AG10803 (cell line): Measurements from ENCODE around the gene GRID2.

ENCODE experiments used
- DNase-seq: peaks from one replicate; pipeline ENCODE4 v3.0.0; 2010; ENCODE audit warnings: low read depth
- H3K4me3 ChIP-seq: 2 replicates; pipeline ENCODE4 v1.5.1; 2011; ENCODE audit warnings: mild to moderate bottlenecking, low read length, control low read depth
- TF ChIP-seq, protein P1 (sequence below): conservative IDR thresholded peaks from 2 replicates; pipeline ENCODE4 v1.5.1; 2011; ENCODE audit warnings: mild to moderate bottlenecking, low read length, control low read depth, inconsistent platforms

Gene GRID2

DNA sequence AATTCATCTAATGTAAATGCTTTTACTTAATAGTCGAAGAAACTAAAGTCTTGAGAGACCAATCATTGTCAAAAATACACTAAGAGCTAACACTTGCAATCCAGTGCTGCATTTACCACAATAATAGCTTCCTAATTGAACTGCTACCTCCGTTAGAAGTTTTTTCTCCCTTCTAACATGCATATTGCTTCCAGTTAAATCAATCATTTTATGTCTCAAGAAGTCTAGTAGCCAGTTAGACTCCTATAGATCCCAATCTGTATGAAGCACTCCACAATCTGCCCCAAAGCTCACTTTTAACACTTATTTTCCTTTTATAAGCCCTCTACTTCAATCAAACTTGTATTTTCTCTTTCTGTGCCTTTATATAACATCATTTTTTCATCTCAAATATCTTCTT, 41.4 kb upstream of the GRID2 start:
- no peak overlapping the region for H3K4me3 ChIP-seq
- TF ChIP-seq, protein P1, sequence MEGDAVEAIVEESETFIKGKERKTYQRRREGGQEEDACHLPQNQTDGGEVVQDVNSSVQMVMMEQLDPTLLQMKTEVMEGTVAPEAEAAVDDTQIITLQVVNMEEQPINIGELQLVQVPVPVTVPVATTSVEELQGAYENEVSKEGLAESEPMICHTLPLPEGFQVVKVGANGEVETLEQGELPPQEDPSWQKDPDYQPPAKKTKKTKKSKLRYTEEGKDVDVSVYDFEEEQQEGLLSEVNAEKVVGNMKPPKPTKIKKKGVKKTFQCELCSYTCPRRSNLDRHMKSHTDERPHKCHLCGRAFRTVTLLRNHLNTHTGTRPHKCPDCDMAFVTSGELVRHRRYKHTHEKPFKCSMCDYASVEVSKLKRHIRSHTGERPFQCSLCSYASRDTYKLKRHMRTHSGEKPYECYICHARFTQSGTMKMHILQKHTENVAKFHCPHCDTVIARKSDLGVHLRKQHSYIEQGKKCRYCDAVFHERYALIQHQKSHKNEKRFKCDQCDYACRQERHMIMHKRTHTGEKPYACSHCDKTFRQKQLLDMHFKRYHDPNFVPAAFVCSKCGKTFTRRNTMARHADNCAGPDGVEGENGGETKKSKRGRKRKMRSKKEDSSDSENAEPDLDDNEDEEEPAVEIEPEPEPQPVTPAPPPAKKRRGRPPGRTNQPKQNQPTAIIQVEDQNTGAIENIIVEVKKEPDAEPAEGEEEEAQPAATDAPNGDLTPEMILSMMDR: no peak
- DNase-seq: no peak

DNA sequence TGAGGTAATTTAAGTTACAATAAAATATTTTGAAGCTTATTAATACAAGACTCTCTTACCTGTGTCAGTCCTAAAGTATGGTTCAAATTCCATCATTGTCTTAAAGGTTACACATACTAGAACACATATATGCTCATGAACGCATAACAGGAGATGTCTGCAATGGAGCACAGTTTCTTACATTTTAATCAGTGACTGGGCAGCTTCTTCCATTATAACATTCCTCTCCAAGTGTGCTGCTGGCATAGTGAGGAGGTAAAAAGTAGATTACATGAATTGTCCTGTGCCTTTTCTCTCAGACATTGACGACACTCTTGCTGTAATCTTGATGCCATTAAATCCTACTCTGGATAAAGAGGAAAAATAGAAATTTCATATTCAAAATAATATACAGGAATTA, 40.8 kb upstream of the GRID2 start:
- no peak for DNase-seq
- TF ChIP-seq, protein P1: no peak
- no peak overlapping the region for H3K4me3 ChIP-seq

DNA sequence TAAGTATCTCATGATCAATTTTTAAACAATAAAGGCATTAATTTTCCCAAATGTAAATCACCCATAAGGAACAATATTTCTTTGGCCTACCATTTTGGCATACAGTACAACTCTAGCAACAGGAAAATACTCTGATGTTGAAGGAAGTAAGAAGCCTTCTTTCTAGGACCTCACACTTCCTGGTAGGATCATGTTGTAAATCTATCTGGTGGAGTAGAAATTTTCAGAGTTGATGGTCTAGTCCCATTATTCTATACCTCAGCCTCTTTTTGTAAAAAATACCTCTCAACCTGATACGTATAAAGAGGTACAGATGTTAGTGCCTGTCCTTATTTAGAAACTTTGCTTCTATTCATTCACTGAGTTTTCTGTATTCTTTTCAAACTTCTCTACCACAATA, 40.2 kb upstream of the GRID2 start:
- TF ChIP-seq, protein P1: no peak
- DNase-seq: no peak
- H3K4me3 ChIP-seq: no peak overlapping the region

DNA sequence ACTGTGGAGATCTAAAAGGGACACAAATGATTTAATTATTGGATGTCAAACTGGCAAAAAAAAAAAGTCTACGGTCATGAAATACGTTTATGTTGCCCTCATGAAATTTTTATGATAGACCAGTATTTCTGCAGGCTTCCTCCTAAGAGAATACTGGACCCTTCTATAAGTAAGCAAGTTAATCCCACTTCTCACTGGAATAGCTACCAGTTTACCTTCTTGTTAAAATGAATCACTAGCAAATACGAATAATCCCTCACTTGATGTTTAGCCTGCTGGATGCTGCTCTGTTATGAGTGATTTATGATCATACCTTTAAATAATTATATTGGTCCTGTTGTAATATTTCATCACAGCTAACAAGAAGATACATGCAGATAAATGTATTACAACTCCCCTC, 39.6 kb upstream of the GRID2 start:
- no peak overlapping the region for H3K4me3 ChIP-seq
- TF ChIP-seq, protein P1: no peak
- no peak for DNase-seq

DNA sequence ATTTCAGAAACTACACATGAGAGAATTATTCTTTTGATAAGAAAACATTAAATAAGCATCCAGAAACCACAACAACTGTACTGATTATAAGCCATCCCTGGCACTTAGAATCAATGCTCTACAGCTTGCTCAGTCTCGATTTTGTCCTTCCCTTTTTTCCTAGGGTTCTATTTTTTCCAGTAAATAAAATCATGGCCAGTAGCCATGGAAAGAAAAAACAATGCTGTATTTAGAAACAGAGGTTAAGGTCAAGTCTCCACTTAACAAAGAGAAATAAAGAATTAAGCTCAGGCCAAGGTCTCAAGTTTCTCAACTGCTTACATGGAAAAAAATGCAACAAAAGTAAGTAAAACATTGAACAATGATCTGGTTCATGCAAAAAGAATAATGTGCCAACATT, 38.7 kb upstream of the GRID2 start:
- no peak overlapping the region for H3K4me3 ChIP-seq
- TF ChIP-seq, protein P1: no peak
- DNase-seq: no peak

DNA sequence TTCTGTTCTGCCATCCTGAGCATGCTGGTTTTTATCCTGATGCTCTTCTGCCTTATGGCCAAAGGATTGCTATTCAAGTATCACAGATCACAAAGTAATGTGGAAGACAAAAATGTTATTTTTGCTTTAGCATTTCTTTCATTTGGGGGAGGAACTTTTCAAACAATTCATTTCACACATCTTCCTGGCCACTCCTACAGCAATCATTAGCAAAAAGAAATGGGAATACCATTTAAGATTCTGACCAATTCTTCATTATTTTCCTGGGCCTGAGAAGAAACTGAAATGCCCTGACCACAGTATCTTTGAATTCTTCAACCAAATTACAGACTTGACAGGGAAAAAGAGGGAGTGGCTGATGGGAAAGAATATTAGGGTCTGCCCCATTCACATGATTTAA, 38.0 kb upstream of the GRID2 start:
- TF ChIP-seq, protein P1: no peak
- DNase-seq: no peak
- no peak overlapping the region for H3K4me3 ChIP-seq

DNA sequence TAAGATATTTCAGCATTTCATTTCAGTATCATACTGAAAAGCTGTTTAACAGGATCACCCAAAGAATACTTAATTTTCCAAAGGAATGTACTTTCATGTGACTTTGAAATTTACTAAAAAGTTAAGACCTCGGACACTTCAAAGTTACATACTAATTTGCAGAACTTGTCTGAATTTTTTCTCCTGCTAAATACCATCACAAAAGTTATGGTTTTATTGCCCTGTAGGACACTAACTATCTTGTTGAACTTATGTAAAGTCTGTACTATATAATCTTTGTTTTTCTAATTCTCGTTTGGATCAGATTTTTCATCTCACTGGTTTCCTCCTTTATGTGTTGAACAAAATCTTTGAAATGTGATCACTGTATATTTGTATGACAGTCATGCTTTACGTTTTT, 37.2 kb upstream of the GRID2 start:
- TF ChIP-seq, protein P1: no peak
- H3K4me3 ChIP-seq: no peak overlapping the region
- no peak for DNase-seq
